HUDEP-2 (cell line): ENCODE results near the gene LTC4S.
A peak's percentile ranks its signal among the peaks of the same experiment; 100 is the strongest.
"Not testable (repeated sequence)": the region's sequence is repeated elsewhere in the genome, so short reads cannot be mapped to it uniquely, and the experiment has no call there.

ENCODE experiments used
- DNase-seq, 76 experiments: peaks; one replicate each; lab custom pipeline; 2025; ENCODE audit not compliant: unreplicated experiment in 76 of 76; lab: John Stamatoyannopoulos, UW

Gene LTC4S

GRCh38 chr5:179822059-179822432 lies 28.3 kb downstream of the LTC4S start:
- DNase-seq = no peak

GRCh38 chr5:179822444-179822990 lies 28.7 kb downstream of the LTC4S start:
- DNase-seq = no peak

GRCh38 chr5:179823937-179824744 lies 30.4 kb downstream of the LTC4S start:
- no peak for DNase-seq

GRCh38 chr5:179824745-179825112 lies 30.9 kb downstream of the LTC4S start:
- no peak for DNase-seq

GRCh38 chr5:179825655-179826182 lies 31.9 kb downstream of the LTC4S start:
- DNase-seq = no peak

GRCh38 chr5:179827680-179828079 lies 33.9 kb downstream of the LTC4S start:
- DNase-seq = peak in 13 of 76 experiments; percentile 7 to 33 (median 18)

- DNase-seq = no peak
Measured at GRCh38 chr5:179828756-179829421, 35.1 kb downstream of the LTC4S start.

- no peak for DNase-seq
Measured at GRCh38 chr5:179829732-179830435, 36.1 kb downstream of the LTC4S start.

GRCh38 chr5:179830818-179831468 lies 37.2 kb downstream of the LTC4S start:
- no peak for DNase-seq

- no peak for DNase-seq
Measured at GRCh38 chr5:179832039-179832745, 38.4 kb downstream of the LTC4S start.

GRCh38 chr5:179833056-179833708 lies 39.4 kb downstream of the LTC4S start:
- no peak for DNase-seq

GRCh38 chr5:179833709-179834070 lies 39.9 kb downstream of the LTC4S start:
- DNase-seq = no peak

- no peak for DNase-seq
Measured at GRCh38 chr5:179834120-179834519, 40.3 kb downstream of the LTC4S start.

GRCh38 chr5:179834871-179835270 lies 41.1 kb downstream of the LTC4S start:
- not testable (repeated sequence) for DNase-seq

- no peak for DNase-seq
Measured at GRCh38 chr5:179836225-179837019, 42.6 kb downstream of the LTC4S start.

GRCh38 chr5:179837076-179838011 lies 43.6 kb downstream of the LTC4S start:
- DNase-seq = no peak

- no peak for DNase-seq
Measured at GRCh38 chr5:179839328-179840256, 45.8 kb downstream of the LTC4S start.
